ENCODE data around the gene CHAD. TPM values are rescaled to one million over a fixed set of nuclear protein-coding genes. Genes with fewer than 3 reads are reported as not detected.

The CHAD gene
- total RNA-seq, 2 experiments from 2014 or later = not detected

DNA sequence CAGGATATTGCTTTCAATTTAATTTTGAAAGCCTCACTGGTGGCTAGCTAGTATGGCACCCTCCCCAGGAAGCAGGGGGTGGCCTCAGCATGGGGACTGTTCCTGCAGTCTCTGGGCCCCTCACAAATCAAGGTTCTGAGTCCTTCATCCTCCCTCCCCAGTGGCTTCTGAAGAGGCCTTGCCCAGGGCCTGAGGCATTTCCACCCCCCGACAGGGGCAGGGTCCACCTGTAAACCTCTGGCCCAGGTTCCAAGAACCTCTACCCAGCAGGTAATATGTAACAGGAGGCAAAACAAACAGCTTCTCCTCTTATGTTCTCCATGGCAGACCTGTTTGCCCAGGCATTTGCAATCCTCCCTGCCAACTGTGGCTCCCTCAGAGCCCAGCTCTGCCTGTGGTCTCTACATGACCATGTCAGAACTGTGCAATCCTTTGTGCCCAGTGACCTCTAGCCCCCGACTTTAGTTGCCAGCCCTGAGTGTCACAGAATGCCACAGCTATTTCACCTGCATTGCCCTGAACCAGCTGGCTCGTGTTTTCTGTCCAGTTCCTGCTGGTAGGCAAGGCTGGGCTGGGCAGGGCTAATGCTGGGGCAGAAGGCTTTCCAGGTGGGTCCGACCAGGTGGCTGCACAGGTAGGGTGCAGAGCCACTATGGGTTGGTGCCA, 28.4 kb downstream of the CHAD start:
- no peaks in the 10 kb centered on the region for H3K9me3 ChIP-seq (ENCODE audit: control insufficient read depth in 1 of 2, insufficient read depth in 1 of 2, low read length in 2 of 2)
- H3K27me3 Mint-ChIP-seq = no peaks in the 10 kb centered on the region
- no peaks in the 10 kb centered on the region for H3K27me3 ChIP-seq (ENCODE audit: control insufficient read depth in 1 of 2, insufficient read depth in 2 of 2, low read length in 2 of 2)
- DNase-seq (no peak), ATAC-seq (ENCODE audit: poor library complexity) (no peak)
- TF ChIP-seq, protein P1, sequence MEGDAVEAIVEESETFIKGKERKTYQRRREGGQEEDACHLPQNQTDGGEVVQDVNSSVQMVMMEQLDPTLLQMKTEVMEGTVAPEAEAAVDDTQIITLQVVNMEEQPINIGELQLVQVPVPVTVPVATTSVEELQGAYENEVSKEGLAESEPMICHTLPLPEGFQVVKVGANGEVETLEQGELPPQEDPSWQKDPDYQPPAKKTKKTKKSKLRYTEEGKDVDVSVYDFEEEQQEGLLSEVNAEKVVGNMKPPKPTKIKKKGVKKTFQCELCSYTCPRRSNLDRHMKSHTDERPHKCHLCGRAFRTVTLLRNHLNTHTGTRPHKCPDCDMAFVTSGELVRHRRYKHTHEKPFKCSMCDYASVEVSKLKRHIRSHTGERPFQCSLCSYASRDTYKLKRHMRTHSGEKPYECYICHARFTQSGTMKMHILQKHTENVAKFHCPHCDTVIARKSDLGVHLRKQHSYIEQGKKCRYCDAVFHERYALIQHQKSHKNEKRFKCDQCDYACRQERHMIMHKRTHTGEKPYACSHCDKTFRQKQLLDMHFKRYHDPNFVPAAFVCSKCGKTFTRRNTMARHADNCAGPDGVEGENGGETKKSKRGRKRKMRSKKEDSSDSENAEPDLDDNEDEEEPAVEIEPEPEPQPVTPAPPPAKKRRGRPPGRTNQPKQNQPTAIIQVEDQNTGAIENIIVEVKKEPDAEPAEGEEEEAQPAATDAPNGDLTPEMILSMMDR (IDR thresholded peaks at IDR 0.05) = no peak
- no peaks in the 10 kb centered on the region for H3K4me1 Mint-ChIP-seq (ENCODE audit: low read depth)
- H3K27ac ChIP-seq (ENCODE audit: low read depth in 1 of 2, low read length in 2 of 2) = no peak overlapping the region
- intact Hi-C loops (cut with DNase I, micrococcal nuclease) = no loop called here
- no peak overlapping the region for H3K4me3 ChIP-seq (ENCODE audit: low read length)
- POLR2A ChIA-PET = no interaction called here
- H3K36me3 Mint-ChIP-seq (ENCODE audit: low read depth) = peaks cover 4% of the 10 kb centered on the region
- no peaks in the 10 kb centered on the region for H3K4me1 ChIP-seq (ENCODE audit: insufficient read depth, low read length)
- no peaks in the 10 kb centered on the region for H3K9me3 Mint-ChIP-seq
- CTCF ChIA-PET = no interaction called here
- H3K27ac Mint-ChIP-seq = no peak overlapping the region
- no peaks in the 10 kb centered on the region for H3K36me3 ChIP-seq (ENCODE audit: insufficient read depth, low read length)
- H3K4me3 Mint-ChIP-seq = no peak overlapping the region

DNA sequence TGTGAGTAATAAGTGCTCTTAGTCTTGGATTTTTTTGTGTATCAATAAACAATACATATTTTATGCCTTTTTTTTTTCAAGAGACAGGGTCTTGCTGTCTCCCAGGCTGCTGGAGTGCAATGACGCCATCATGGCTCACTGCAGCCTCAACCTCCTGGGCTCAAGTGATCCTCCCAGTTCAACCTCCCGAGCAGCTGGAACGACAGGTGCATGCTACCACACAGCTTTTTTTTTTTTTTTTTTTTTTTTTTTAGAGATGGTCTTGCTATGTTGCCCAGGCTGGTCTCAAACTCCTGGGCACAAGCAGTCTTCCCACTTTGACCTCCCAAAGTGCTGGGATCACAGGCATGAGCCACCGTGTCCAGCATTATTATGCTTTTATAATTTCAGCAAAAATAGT, 29.7 kb downstream of the CHAD start:
- Mint-ChIP-seq H3K4me3 (no peak overlapping the region), H3K4me1 (ENCODE audit: low read depth) (no peaks in the 10 kb centered on the region), H3K9me3 (no peaks in the 10 kb centered on the region), H3K27me3 (no peaks in the 10 kb centered on the region), H3K36me3 (ENCODE audit: low read depth) (peaks cover 4% of the 10 kb centered on the region), H3K27ac (no peak overlapping the region)
- intact Hi-C loops (cut with DNase I, micrococcal nuclease) = no loop called here
- Histone ChIP-seq H3K27ac (ENCODE audit: low read depth in 1 of 2, low read length in 2 of 2) (no peak overlapping the region), H3K4me3 (ENCODE audit: low read length) (no peak overlapping the region), H3K27me3 (ENCODE audit: control insufficient read depth in 1 of 2, insufficient read depth in 2 of 2, low read length in 2 of 2) (no peaks in the 10 kb centered on the region), H3K9me3 (ENCODE audit: control insufficient read depth in 1 of 2, insufficient read depth in 1 of 2, low read length in 2 of 2) (no peaks in the 10 kb centered on the region), H3K36me3 (ENCODE audit: insufficient read depth, low read length) (no peaks in the 10 kb centered on the region), H3K4me1 (ENCODE audit: insufficient read depth, low read length) (peaks cover 4% of the 10 kb centered on the region)
- ChIA-PET CTCF (no interaction called here), POLR2A (no interaction called here)
- no peak for DNase-seq
- TF ChIP-seq, protein P1 (IDR thresholded peaks at IDR 0.05) = no peak
- ATAC-seq (ENCODE audit: poor library complexity) = no peak

DNA sequence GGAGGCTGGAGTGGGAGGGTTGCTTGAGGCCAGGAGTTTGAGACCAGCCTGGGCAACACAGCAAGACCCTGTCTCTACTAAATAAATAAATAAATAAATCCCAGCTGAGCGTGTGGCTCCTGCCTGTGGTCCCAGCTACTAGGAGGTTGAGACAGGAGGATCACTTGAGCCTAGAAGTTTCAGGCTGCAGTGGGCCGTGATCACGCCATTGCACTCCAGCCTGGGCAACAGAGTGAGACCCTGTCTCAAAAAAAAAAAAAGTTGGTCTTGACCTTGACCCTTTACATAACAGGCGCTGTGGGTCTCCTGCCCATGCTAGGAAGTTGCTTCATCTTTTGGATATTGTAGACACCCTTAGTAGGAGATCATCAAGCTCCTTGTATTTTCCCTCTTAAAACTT, 31.3 kb downstream of the CHAD start:
- H3K27me3 Mint-ChIP-seq = no peaks in the 10 kb centered on the region
- Histone ChIP-seq H3K27me3 (ENCODE audit: control insufficient read depth in 1 of 2, insufficient read depth in 2 of 2, low read length in 2 of 2) (no peaks in the 10 kb centered on the region), H3K27ac (ENCODE audit: low read depth in 1 of 2, low read length in 2 of 2) (no peak overlapping the region), H3K36me3 (ENCODE audit: insufficient read depth, low read length) (no peaks in the 10 kb centered on the region), H3K4me1 (ENCODE audit: insufficient read depth, low read length) (peaks cover 5% of the 10 kb centered on the region), H3K9me3 (ENCODE audit: control insufficient read depth in 1 of 2, insufficient read depth in 1 of 2, low read length in 2 of 2) (no peaks in the 10 kb centered on the region), H3K4me3 (ENCODE audit: low read length) (no peak overlapping the region)
- TF ChIP-seq, protein P1 (IDR thresholded peaks at IDR 0.05) = no peak
- H3K9me3 Mint-ChIP-seq = no peaks in the 10 kb centered on the region
- no peak overlapping the region for H3K4me3 Mint-ChIP-seq
- H3K27ac Mint-ChIP-seq = no peak overlapping the region
- peaks cover 4% of the 10 kb centered on the region for H3K36me3 Mint-ChIP-seq (ENCODE audit: low read depth)
- no peaks in the 10 kb centered on the region for H3K4me1 Mint-ChIP-seq (ENCODE audit: low read depth)
- no peak for ATAC-seq (ENCODE audit: poor library complexity)
- CTCF ChIA-PET = no interaction called here
- no peak for DNase-seq
- intact Hi-C loops (cut with DNase I, micrococcal nuclease) = no loop called here
- POLR2A ChIA-PET = no interaction called here

All from CD4-positive, alpha-beta T cell (primary cell).